HG02798 (cell line): ENCODE results near the gene ING5.
"Not testable (repeated sequence)": the region's sequence is repeated elsewhere in the genome, so short reads cannot be mapped to it uniquely, and the experiment has no call there.

Experiments used
- ATAC-seq: cut with Tn5 transposase; IDR thresholded peaks from one replicate; pipeline ENCODE4 v1.9.1; 2021; ENCODE audit warnings: mild to moderate bottlenecking; ENCODE audit not compliant: unreplicated experiment, poor library complexity

ING5 gene

GRCh38 chr2:241754042-241754441, 52.2 kb downstream of the ING5 start:
- ATAC-seq: no peak

- no peak for ATAC-seq
Observed at GRCh38 chr2:241755166-241755565, 53.3 kb downstream of the ING5 start.

GRCh38 chr2:241755777-241756176, 53.9 kb downstream of the ING5 start:
- no peak for ATAC-seq

GRCh38 chr2:241759067-241759807, 57.4 kb downstream of the ING5 start:
- no peak for ATAC-seq

GRCh38 chr2:241759893-241760292, 58.1 kb downstream of the ING5 start:
- not testable (repeated sequence) for ATAC-seq

- ATAC-seq: no peak
Observed at GRCh38 chr2:241760301-241760771, 58.5 kb downstream of the ING5 start.

- ATAC-seq: no peak
Observed at GRCh38 chr2:241762321-241762932, 60.6 kb downstream of the ING5 start.

- ATAC-seq: peak; percentile 83
Observed at GRCh38 chr2:241762933-241763369, 61.1 kb downstream of the ING5 start.

GRCh38 chr2:241763551-241764274, 61.9 kb downstream of the ING5 start:
- ATAC-seq: peak; percentile 6

- no peak for ATAC-seq
Observed at GRCh38 chr2:241764275-241765241, 62.7 kb downstream of the ING5 start.

- no peak for ATAC-seq
Observed at GRCh38 chr2:241767464-241768250, 65.8 kb downstream of the ING5 start.

GRCh38 chr2:241768251-241768711, 66.4 kb downstream of the ING5 start:
- ATAC-seq: no peak

GRCh38 chr2:241768850-241769249, 67.0 kb downstream of the ING5 start:
- ATAC-seq: no peak

GRCh38 chr2:241769819-241770184, 68.0 kb downstream of the ING5 start:
- ATAC-seq: no peak

- no peak for ATAC-seq
Observed at GRCh38 chr2:241770185-241770935, 68.5 kb downstream of the ING5 start.

GRCh38 chr2:241770936-241771285, 69.1 kb downstream of the ING5 start:
- ATAC-seq: no peak

- ATAC-seq: no peak
Observed at GRCh38 chr2:241771286-241772062, 69.6 kb downstream of the ING5 start.

- no peak for ATAC-seq
Observed at GRCh38 chr2:241772063-241772499, 70.2 kb downstream of the ING5 start.
